Occipital lobe (tissue), 2 donors: Measurements from ENCODE around the gene TMPRSS2. TPM values are rescaled to one million over a fixed set of nuclear protein-coding genes. Genes with fewer than 3 reads are reported as not detected.

Experiments
- DNase-seq: peaks from one replicate; lab custom pipeline; 2025; lab: John Stamatoyannopoulos, UW
- total RNA-seq: library from RNA; depleted of rRNA; stranded (reverse); fragments of >200 nt; gene quantifications from one replicate; pipeline ENCODE4 v1.2.3, GENCODE V29; 2014

Gene TMPRSS2
- total RNA-seq, 1 donor from 2014 or later = not detected

DNA sequence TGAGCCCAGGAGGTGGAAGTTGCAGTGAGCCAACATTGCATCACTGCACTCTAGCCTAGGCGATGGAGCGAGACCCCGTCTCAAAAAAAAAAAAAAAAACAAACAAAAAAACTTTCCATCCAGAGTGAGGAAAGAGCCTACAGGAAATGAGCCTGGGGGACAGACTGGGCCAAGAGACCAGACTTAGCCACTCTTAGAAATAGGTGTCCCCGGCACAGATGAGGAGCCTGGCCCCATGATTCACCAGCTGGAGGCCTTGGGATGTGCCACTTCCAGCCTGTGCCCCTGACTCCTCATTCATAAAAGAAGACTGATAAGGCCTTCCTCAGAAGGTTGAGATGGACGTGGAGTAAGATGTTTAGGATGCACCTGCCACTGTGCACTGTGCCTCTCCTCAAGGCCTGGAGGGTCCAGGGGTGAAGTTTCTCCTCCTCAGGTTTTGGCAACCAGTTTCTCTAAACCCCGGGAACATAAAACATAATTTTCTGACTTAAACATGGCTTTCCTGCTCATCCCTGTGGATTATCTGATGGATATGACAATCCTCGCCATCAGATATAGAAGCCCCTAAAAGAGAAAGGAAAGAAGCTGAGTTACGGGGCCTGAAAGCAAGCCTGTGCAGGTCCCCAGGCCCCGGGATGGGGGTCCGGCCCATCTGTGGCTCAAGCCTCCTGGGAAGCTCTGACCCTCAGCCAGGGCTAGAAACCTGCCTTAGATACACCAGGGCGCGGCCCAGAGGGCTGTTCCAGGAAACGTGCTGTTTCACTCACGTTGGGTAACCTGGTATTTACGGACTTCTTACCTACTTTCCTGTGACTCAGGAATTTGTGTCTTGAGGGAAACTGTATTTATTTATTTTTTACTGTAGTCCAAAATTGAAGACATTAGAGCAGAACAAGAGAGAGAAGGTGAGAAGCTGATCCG is 55.9 kb downstream of the TMPRSS2 start:
- no peak for DNase-seq

DNA sequence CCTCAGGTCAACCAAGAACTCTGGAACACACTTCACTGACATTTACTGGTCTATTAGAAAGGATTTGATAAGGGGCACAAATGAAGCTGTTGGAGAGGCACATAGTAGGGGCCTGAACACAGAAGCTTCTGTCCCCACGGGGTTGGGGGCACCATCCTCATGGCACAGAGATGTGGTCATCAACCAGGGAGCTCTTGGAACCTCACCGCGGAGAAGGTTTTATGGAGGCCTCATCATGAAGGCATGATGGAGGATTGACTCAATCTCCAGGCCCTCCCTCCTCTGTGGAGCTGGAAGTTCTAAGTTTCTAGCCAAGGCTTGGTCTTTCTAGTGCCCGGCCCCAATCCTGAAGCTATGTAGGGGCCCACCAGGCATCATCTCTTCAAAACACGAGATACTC is 58.3 kb downstream of the TMPRSS2 start:
- no peak for DNase-seq

DNA sequence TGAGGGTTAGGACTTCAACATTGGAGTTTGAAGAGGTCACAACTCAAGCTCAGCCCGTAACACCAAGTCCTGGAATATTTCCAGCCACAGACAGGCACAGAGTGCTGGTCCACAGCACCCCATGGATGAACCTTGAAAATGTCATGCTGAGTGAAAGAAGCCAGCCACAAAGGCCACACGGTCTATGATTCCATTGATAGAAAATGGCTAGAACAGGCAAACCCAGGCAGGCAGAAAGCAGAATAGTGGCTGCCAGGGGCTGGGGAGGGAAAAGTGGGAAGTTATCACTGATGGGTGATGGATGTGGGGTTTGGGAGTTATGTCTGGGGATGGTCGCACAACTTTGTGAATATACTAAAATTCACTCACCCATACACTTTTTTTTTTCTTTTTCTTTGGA is 60.6 kb downstream of the TMPRSS2 start:
- no peak for DNase-seq

DNA sequence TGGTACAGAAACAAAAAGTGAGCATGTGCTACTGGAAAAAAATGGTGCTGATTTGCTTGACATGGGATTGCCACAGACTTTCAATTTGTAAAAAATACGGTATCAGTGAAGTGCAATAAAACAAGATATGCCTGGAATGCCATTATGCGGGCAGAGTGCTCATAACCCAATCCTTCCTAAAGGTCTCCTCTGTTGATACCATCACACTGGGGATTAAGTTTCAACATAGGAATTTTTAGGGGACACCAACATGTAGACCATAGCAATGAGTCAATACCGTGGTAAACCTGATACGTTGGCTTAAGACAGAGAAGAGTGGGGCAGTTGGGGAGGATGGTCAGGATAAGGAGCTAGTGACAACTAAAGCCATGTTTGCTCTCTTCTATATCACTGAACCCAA is 61.4 kb downstream of the TMPRSS2 start:
- no peak for DNase-seq

DNA sequence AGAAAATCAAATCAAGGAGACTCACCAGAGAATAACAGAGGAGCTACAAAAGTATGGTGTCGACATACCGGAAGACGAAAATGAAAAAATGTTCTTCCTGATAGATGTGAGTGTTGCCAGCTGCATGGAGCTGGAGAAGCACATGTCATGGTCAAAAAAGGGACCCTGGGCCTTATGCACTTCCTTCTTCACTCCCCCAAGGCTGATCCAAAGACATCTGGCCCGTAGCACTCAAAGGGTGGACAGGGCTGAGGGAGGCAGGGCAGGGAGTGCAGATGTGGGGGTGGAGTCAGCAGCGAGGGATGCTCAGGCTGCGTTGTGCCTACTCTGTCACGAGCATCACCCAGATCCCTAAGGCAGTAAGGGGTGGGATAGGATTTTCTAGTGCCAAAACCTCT is 62.5 kb downstream of the TMPRSS2 start:
- no peak for DNase-seq

DNA sequence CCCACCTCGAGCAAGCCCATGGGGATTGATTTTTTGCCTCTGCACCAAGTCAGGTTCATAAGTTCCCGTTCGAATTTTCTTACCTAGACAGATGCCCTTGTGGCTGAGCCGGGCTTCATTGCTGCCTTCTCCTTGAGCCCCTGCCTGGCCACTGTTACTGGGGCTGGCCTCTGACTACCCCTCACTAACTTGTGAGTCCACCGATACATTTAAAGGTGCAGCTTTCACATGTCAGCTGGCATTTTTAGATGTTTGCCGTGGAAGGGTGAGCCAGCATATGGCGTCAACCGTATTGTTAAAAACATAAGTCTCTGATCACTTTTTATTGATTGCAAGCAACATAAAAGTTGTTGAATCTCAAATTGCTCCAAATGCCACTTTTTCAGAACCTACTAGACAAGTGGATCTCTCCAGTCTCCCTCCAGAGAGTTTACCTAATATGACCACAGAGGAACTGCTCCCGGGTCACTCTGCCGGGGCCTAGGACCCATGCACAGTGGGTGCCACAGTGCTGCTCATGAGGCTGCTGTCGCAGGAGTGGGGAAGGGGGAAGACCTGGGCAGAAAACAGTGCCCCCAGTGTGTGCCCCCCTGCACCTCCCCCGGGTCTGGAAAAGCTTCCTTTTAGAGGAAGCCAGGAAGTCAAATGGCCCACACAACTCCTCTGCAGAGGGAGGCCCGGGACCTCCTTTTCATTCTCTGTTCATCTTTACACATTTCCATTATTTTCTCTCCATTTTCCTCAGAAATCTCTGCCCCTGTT is 63.1 kb downstream of the TMPRSS2 start:
- no peak for DNase-seq

DNA sequence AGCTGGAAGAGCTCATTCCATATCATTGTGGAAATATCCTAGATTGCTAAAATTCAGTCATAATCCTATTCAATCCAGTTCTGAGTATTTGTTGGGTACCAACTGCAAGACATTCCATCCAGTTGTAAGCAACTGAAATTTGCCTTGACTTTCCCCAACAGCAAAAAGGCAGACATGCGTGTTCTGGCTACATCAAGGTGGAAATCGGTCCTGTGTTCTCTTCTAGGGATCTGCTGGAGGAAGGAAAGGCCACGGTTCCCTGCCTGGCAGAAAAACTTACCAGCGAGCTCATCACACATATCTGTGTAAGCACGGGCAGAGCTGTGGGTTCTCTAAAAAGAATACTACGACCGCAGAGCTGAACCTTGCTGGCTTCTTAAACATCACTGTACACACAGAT is 64.4 kb downstream of the TMPRSS2 start:
- no peak for DNase-seq

DNA sequence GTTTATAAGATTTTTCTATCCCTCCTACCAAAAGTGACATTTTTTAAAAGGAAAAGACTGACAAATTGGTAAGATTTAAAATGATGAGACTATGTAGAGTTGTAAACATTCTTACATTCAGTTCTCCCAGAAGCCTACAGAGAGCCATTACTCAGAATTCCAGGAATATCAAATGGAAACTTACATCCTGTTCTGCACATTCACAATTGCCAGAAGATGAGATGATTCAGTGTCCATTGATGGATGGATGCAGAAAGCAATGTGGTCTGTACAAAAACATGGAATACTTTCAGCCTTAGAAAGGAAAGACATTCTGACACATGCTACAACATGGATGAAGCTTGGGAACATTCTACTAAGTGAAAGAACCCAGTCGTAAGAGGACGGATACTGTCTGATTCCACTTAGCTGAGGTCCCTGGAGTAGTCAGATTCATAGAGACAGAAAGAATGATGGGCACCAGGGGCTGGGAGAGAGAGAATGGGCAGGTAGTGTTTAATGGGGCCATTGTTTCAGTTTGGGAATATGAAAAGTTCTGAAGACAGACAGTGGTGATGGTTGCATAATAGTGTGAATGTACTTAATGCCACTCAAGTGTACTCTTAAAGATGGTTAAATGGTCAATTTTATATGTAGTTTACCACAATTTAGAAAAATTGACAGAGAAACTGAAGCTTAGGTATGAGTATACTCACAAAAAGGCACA is 65.3 kb downstream of the TMPRSS2 start:
- no peak for DNase-seq

DNA sequence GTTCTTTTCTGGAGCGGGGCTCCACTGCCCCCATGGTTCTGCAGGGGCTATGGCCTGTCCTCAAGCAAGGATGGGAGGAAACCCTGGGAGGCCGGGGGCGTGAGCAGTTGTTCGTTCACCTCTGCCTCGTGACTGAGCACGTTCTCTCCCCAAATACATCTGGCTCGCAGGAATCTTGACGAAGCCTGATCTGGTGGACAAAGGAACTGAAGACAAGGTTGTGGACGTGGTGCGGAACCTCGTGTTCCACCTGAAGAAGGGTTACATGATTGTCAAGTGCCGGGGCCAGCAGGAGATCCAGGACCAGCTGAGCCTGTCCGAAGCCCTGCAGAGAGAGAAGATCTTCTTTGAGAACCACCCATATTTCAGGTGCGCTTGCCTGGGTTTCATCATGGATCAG is 66.4 kb downstream of the TMPRSS2 start:
- DNase-seq = no peak

DNA sequence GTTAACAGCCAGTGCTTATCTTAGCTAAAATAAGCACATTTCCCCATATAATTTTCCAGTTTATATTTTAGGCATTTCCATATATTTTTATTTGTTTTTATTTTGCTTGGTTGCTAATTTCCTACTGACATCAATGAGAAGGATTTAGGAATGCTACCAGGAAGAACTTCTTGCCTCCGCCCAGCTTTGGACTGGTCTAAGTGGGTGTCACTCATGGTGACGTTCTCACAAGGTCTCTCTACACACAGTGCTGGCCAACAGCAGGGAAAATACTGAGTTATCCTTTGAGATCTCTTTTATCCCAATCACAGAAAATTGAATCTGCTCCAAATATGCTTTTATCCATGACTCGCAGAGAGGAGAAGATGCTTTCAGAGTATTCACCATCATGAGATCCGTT is 68.7 kb downstream of the TMPRSS2 start:
- no peak for DNase-seq

DNA sequence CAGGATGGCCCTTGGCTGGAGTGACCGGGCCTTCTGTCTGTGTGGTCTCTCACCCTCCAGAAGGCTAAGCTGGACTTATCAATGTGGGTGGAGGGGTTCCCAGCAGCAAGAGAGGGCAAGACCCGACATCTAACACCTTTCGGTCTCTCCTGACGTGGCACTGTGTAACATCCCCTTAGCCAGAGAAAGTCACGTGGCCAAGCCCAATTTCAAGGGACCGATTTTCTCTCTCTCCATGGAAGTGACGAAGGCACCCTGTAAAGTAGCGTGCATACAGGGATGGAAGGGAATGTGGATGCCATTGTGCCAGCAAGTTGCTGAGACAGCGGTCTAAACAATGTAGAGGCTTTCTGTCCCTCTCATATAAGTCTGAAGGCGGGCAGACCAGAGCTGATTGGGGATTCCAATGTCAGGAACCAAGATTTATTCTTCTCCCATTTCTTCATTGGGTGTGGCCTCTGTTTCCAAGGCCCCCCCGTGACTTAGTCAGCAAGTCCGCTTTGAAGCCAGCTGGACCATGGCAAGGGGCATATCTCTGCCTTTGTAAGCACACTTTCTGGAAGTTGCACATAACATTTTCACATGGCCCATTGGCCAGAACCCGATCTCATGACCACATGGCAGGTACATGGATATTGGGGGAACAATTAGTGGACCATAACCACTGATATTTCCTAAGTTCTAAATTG is 69.4 kb downstream of the TMPRSS2 start:
- no peak for DNase-seq

DNA sequence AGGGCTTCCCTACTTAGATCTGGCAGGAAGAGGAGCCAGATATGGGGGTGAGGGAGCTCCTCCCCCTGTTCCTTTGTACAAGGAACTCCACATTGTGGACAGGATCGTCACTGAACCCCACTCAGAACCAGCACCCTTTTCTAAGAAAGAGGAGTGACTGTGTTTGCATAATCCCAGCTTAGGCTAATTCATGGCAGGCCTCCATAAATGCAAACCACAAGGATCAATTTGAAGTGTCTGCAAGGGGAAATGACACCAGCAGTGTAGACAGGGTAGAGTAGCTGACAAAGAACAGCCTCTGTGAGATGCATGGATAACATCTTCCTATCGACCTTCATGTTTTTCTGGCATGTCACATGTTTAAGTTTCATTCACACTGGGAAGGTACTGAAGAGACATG is 70.2 kb downstream of the TMPRSS2 start:
- DNase-seq = no peak

DNA sequence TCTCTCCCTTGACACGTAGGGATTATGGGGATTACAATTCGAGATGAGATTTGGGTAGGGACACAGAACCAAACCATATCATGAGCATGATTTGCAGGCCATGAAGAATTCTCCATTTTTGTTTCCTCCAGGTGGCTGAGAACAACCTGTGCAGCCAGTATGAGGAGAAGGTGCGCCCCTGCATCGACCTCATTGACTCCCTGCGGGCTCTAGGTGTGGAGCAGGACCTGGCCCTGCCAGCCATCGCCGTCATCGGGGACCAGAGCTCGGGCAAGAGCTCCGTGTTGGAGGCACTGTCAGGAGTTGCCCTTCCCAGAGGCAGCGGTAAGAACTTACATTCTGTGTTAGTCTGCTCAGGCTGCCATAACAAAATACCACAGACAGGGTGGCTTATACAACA is 72.3 kb downstream of the TMPRSS2 start:
- no peak for DNase-seq

DNA sequence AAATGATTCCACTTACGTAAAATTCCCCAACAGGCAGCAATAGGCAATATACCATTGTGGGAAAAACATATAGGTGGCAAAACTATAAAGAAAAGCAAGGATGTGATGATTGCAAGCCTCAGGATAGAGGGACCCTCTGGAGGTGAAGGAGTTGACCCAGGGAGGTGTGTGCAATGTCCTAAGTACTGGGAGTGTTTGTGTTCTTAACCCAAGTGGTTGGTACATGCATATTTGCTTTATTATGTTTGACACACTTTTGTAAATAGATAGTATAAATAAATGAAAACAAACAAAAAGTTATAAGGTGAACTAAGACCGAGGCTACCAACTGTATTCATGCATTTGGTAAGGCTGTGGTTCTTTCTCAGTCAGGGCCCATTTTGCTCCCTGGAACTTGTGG is 74.4 kb downstream of the TMPRSS2 start:
- DNase-seq = no peak

DNA sequence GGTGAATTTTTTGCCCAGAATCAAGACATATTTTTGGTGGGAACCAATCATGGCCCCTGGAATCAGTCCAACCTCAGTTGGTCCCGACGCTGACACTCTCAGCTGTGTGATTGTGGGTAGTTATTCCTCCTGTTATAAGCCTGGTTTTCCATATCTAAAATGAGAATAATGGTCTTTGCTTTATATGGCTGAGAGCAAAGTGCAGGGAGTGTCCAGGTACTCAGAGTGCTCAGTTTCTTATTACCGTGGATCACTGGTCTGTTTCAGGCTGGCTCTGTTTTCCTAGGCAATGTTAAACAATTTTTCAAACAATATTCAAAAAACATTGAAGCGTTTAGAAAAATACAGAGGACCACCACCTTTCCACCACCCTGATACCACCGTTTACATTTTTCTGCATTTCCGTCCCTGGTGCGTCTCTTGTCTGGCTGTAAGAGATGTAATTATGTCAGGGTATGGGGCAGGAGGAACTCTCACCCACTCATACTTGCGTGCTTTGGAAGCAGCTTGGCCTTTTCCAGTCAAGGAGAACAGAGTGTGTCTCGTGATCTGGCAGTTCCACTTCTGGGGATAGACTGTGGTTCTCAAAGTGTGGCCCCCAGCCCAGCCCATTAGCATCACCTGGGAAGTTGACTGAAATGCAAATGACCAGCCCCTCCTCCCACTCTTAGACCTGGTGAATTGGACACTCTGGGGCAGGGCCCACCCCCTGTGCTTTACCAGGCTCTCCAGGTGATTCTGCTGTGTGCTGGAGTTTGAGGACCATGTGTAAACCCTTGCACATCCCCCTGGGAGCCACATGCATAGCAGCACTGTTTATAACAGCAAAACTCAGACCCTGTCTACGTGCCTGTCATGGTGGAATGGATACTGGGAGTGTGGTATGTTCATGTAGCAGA is 75.1 kb downstream of the TMPRSS2 start:
- no peak for DNase-seq

DNA sequence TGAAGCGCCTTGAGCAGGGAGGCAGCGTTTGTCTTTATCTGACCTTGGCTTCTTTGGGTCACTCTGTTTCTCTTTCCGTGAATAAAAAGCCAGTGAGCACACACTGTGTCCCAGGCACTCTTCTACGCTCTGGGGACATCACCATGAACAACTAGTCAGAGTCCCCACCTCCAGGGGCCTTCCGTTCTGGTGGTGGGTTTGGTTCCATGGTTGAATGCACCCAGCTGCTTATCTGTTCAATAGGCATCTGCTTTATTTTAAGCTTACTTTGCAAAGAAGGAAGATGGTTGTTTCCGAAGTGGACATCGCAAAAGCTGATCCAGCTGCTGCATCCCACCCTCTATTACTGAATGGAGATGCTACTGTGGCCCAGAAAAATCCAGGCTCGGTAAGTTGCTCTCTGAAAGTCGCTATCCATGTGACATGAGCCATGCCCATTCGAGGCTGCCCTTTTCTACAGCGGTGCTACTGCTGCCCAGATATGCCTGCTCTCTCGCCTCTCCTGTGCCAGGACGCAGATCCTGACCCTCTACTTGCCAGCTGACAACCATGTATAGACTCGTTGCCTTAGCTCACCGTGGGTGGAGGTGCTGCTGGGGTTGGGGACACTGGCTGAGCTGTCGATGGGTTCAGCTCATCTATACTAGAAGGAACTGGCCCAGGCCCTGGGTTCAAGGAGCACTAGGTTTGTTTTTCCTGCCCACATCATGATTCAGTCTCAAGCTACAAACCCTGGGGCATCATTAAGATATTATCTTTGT is 76.0 kb downstream of the TMPRSS2 start:
- DNase-seq = no peak

DNA sequence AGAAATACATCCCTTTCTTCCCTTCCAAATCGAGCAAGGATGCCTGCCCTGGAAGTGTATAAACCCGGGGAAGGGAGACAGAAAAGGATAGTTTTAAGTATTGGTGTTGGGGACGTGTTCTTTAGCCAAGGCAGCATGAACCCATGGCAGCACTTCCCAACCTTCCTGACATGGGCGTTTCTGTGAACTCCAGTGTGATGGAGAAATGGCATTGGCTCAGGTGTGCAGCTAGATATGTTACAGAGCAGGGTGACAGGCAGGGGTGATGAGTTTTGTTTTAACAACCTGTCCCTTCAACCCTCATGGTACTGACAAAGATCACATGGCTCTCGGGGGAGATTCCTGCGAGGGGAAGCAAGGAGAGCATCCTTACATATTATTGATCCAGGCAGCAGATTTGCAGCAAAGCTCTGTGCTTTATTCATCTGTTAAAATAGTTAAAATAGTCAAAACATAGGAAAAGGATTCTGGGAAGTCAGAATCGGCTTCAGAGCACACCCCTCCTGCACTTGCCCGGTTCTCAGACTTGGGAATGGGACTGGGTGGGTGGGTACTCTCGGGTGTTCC is 78.0 kb downstream of the TMPRSS2 start:
- no peak for DNase-seq

DNA sequence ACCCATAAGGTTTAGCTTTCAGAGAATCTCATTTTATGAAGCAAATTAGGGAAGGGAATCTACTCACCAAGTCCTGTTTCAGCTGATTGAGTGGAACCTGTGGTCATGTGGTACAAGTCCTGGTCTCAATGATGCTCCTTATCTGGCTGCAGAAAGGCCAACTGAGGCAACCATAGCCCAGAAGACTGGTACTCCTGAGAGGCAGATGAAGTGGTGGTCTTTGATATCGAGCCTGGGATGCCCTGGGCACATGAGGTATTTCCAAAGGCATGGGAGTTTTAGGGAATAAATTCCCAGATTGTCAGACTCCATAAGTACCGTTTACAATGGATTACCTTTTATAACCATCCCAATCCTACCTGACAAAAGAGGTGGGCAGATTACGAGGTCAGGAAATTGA is 78.7 kb downstream of the TMPRSS2 start:
- DNase-seq = no peak

DNA sequence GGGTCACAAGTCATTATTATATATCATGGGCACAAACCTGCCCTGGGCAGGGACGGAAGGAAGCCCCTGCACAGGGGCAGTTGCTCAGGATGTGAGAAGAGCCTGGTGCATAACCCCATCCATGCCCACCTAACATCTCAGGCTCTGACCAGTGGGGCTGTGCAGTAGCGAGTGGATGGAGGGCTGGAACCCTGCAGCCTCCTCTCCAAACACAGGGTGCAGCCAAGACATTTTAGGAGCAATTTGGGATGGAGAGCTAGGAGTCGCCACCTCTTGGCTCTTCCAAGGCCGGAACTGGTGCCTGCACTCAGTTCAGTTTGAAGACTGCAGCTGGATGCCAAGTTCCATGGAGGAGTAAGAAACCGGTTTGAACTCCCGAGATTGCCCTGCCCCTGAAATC is 79.1 kb downstream of the TMPRSS2 start:
- no peak for DNase-seq
